Nucleus accumbens (tissue), 56 donors: ENCODE measurements around the gene FBXL7.

Experiments
- DNase-seq, 56 donors: peaks; one replicate each; lab custom pipeline; 2025; lab: John Stamatoyannopoulos, UW

The FBXL7 gene

GRCh38 chr5:15574806-15575325, 74.9 kb downstream of the FBXL7 start:
- DNase-seq = no peak

GRCh38 chr5:15575666-15576065, 75.7 kb downstream of the FBXL7 start:
- no peak for DNase-seq

- DNase-seq = no peak
Observed at GRCh38 chr5:15577132-15577531, 77.2 kb downstream of the FBXL7 start.

GRCh38 chr5:15577831-15578230, 77.9 kb downstream of the FBXL7 start:
- DNase-seq = no peak

GRCh38 chr5:15579193-15579990, 79.4 kb downstream of the FBXL7 start:
- no peak for DNase-seq

- no peak for DNase-seq
Observed at GRCh38 chr5:15584528-15584927, 84.5 kb downstream of the FBXL7 start.

GRCh38 chr5:15585128-15585527, 85.1 kb downstream of the FBXL7 start:
- no peak for DNase-seq

- no peak for DNase-seq
Observed at GRCh38 chr5:15585841-15586591, 86.0 kb downstream of the FBXL7 start.

GRCh38 chr5:15587916-15588315, 87.9 kb downstream of the FBXL7 start:
- no peak for DNase-seq

GRCh38 chr5:15592728-15593127, 92.7 kb downstream of the FBXL7 start:
- no peak for DNase-seq

GRCh38 chr5:15594977-15595568, 95.1 kb downstream of the FBXL7 start:
- DNase-seq = no peak

- DNase-seq = no peak
Observed at GRCh38 chr5:15595929-15596328, 95.9 kb downstream of the FBXL7 start.

GRCh38 chr5:15596936-15597335, 97.0 kb downstream of the FBXL7 start:
- DNase-seq = no peak

- no peak for DNase-seq
Observed at GRCh38 chr5:15597804-15598203, 97.8 kb downstream of the FBXL7 start.

GRCh38 chr5:15598294-15598902, 98.4 kb downstream of the FBXL7 start:
- DNase-seq = no peak

- no peak for DNase-seq
Observed at GRCh38 chr5:15600035-15600434, 100.1 kb downstream of the FBXL7 start.

GRCh38 chr5:15601274-15601673, 101.3 kb downstream of the FBXL7 start:
- peak in 8 of 56 donors; percentile 6 to 28 (median 17) for DNase-seq

- peak in 4 of 56 donors; percentile 8 to 25 (median 12) for DNase-seq
Observed at GRCh38 chr5:15601853-15602252, 101.9 kb downstream of the FBXL7 start.

GRCh38 chr5:15604986-15605385, 105.0 kb downstream of the FBXL7 start:
- no peak for DNase-seq

- DNase-seq = no peak
Observed at GRCh38 chr5:15606197-15606596, 106.2 kb downstream of the FBXL7 start.

GRCh38 chr5:15607076-15607475, 107.1 kb downstream of the FBXL7 start:
- no peak for DNase-seq
